Activated effector memory CD4-positive, alpha-beta T cell treated with Interleukin-2 at 50 U/mL for 16 hours (primary cell): ENCODE measurements around the gene IQGAP2.

Source experiments
- DNase-seq: peaks from one replicate; pipeline ENCODE4 v3.0.0-alpha.2; 2020

The IQGAP2 gene

DNA sequence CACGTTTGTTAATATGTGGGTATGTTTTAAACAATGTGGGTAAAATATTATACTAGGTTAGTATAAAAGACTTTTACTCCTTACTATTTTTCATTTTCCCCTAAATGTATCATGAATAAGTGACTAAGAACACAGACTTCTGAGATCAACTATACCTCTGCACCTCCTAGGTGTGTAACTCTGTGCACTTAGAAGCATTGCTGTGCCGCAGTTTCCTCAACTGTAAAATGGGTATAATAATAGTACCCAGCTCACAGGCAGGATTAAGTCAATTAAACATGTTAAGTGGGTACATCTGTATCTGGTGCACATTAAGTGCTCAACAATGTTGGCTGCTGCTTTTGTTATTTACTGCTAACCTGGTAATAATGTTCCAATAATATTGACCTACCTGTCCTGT, 291.2 kb downstream of the IQGAP2 start:
- no peak for DNase-seq

DNA sequence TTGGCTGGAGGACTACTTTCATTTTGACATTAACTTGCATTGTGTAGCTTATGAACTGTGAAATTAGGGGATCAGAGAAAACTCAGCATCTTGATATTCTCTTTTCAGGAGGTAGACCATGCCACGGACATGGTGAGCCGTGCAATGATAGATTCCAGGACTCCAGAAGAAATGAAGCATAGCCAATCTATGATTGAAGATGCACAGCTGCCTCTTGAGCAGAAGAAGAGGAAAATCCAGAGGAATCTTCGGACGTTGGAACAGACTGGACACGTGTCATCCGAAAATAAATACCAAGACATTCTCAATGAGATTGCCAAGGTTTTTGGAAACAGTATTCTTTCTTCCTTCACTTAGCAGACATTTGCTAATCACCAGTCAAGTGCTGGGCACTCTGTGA, 292.3 kb downstream of the IQGAP2 start:
- DNase-seq, result no peak

DNA sequence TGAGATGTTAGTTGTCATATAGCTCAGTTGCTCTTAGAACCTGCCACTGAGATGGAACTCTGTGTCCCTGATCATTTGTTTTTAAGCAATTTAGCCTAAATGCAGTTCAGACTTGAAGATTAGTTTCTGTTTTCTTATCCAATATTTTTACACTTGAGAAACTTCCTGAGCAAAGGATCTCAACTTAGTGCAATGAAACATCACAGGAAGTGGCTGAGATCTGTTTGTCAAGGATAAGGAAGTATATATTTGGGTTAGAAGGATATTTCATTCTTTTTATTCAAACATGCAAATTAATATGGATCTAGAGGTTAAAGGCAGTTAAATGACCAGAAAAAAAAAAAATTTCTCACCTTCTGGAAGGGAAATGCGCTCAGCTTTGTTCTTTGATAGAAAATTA, 293.2 kb downstream of the IQGAP2 start:
- no peak for DNase-seq

DNA sequence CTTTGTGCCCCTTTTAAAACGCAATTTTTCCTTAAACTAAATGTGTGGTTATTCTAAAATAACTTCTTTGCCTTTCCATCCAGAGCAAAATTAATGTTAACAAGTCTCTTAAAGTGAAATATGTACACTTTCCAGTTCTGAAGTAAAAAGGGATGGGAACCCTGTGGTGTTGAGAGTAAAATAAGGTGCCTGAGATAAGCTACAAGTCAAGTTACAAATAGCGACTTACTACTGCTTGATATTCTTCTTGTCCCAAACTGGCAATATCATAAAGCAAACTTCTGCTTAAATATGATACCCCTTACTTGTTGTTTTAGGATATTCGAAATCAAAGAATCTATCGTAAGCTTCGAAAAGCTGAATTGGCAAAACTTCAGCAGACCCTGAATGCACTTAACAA, 294.6 kb downstream of the IQGAP2 start:
- DNase-seq, result no peak

DNA sequence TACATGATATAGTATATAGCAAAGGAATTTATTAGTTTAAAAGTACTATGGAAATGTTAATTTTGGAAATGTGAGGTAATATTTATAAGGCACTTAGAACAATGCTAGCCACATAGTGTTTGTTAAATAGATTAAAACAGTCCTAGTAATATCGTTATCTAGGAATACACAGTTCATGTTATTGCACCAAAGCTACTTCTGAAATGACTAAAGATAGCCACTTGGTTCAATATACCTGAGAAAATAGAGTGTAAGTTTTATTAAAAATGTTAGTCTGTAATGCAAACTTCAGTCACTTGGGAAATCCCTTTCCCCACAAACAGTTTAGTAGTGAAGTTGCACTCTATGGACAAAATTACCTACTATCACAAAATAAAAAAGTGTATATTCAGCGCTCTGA, 297.5 kb downstream of the IQGAP2 start:
- DNase-seq, result no peak

DNA sequence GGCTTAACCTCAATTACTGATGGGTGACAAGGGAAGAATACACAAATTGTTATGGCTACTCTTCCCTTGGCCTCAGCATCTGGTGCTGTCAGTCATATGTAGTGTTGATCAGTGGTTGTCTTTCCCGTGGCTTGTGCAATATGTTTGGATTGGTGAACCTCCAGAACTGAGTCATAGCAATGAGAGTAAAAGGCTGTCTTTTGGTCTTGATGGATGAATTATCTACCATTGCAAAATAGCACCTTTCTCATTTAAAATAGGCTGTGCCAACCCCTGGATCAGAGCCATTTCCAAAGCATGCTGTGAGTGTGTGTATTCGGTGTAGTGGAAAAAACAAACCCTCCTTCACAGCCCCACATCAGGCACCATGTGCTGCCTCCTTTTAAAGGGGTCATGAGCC, 298.2 kb downstream of the IQGAP2 start:
- no peak for DNase-seq

DNA sequence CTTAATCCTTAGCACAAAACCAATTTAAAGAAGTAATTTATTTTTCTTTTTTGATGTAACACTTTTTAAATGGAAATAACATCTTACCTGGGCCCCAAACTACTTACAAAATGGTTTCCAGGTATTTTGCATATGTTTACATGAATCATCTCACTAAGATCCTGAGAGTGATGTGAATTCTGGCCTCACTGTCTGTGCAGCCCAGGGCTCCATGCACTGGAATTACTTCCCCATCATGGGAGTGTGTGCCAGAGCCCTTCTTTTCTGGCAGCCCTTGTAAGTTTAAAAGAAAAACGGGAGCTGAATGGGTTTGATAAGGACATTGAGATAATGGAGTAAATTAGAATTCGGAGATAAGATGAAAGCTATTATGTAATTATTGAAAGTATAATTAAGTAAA, 300.6 kb downstream of the IQGAP2 start:
- no peak for DNase-seq

DNA sequence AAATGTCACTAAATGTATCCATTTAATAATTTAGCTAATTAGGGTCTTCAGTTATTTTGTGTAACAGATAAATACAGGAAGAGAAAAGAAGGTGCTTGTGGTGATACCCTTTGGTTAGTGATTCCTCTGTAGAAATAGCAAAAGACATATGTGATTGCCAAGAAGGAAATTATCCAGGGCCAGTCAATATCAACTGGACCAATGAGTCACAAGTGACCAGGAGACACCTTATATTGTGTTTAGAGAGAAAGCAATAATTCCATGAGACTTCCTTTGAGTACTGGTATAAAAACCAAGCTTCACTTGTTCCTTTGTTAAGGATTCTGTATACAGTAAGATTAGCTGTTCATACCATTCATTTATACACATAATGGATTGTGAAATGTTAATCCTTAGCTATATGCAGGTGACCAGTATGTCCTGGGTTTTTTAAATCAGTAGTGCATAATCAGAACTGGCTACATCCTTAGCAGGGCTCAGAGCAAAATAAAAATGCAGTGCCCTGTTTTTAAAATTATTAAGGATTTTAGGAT, 301.1 kb downstream of the IQGAP2 start:
- DNase-seq, result no peak

DNA sequence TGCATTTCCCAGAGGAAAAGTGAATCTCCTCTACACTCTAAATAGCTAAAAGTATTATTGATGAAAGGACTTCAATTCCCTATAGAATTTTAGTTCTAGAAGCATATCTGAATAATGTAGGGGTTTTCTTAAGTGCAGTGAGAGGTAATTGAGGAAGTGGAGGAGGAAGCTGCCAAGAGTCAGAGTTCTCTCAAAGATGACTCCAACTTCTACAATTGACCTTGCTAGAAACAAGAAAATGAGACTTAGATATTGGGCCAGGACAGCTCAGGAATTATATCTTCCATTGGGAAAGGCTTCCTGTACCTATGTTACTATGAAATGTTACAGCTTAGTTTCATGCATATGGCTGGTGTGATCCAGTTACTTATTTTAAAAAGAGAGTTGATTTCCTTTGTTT, 302.5 kb downstream of the IQGAP2 start:
- DNase-seq, result no peak

DNA sequence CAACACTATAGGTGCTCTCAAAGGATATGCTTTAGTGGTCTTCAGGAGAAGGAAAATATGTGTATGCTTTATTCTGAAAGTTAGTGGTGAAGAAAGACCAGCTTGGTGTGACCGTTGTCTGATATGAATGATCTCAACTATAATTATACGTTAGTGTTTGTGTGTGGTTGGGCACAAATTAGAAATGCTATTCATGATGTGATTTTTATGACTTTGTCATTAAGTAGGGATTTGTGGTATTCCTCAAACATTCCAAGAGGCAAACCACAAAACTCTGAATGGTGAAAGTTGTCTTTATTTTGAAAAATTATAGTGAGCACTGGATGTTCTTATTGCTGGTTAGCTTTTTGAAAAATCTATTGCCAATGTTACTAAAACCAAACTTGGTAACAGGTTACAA, 306.7 kb downstream of the IQGAP2 start:
- DNase-seq, result no peak

DNA sequence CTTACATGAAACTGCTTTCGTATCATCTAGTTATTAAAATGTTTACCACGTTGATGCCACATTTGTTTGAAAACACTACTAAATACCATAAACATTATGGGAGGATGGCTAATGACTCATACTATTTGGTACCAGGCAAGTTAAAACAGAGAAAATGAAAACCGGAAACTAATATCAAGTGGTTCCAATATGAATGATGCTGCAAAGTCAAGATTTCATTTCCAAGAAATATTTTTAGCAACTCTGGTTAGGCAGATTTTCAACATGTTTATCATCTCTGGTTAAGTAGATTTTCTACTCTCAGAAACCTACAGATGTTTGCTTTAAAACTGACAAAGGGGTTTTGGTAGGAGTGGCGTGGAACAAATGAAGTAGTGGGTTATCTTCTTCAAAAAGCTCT, 307.9 kb downstream of the IQGAP2 start:
- DNase-seq, result no peak

DNA sequence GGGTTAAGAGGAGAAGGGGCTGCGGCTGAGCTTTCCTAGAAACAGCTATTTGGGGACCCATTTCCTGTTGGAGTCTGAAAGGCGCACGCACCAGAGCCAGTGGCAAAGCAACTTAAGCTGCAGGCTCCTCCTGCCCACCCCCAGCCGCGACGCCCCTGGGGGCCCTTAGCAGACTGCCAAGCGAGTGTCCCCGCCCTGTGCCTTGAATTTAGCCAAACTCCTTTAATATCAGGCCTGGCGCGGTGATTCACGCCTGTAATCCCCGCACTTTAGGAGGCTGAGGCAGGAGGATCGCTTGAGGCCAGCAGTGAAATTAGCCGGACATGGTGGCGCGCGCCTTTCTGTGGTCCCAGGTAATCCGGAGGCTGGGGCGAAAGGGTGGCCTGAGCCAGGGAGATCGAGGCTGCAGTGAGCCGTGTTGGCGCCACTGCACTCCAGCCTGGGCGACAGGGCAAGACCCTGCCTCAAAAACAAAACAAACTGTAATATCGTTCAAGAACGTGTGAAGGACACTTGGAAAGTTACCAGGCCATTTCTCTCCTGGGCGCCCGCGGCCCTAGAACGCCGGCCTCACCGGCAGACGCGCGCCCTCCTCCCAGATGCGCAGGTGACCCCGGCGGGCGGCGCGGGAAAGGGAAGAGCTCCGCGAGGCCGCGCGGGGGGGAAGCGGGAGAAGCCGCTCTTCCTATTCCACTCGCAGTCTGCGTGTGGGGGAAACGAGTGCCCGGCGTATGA, 311.8 kb downstream of the IQGAP2 start:
- DNase-seq, result peak; percentile 8

DNA sequence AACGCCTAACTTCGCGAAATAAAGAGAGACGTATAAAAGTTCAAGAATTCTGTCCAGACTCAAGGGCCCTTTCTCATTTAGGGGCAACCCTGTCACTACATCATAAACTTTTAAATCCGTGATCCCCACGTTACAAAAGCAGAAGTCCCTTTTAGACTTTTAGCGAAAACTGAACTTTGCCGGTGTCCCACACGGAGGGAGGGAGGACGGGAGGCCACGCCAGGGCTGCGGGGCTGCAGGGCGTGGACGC, 312.3 kb downstream of the IQGAP2 start:
- DNase-seq, result no peak

DNA sequence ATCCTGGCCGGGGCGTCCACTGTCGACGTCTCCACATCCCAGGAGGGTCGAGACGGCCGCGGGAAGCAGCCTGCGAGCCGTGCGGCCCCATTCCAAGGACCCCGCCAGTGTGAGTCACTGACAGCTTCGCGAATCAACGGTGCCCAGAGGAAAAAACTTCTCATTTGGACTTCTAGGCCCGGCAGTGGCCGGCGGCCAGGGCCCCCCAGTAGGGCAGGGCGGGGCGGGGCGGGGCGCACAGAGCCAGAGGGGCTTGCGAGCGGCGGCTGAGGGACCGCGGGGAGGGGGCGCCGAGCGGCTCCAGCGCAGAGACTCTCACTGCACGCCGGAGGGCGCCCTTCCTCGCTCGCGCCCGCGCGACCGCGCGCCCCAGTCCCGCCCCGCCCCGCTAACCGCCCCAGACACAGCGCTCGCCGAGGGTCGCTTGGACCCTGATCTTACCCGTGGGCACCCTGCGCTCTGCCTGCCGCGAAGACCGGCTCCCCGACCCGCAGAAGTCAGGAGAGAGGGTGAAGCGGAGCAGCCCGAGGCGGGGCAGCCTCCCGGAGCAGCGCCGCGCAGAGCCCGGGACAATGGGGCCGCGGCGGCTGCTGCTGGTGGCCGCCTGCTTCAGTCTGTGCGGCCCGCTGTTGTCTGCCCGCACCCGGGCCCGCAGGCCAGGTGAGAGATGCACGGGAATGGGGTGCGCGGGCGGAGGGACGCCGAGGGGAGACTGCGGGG, 312.8 kb downstream of the IQGAP2 start, which contains the start of gene F2R:
Gene F2R (plus strand): TSS at position 391 of the 720 bp plus-strand sequence. CDS start 182 bp downstream, at position 573.
- DNase-seq, result peak; percentile 54

DNA sequence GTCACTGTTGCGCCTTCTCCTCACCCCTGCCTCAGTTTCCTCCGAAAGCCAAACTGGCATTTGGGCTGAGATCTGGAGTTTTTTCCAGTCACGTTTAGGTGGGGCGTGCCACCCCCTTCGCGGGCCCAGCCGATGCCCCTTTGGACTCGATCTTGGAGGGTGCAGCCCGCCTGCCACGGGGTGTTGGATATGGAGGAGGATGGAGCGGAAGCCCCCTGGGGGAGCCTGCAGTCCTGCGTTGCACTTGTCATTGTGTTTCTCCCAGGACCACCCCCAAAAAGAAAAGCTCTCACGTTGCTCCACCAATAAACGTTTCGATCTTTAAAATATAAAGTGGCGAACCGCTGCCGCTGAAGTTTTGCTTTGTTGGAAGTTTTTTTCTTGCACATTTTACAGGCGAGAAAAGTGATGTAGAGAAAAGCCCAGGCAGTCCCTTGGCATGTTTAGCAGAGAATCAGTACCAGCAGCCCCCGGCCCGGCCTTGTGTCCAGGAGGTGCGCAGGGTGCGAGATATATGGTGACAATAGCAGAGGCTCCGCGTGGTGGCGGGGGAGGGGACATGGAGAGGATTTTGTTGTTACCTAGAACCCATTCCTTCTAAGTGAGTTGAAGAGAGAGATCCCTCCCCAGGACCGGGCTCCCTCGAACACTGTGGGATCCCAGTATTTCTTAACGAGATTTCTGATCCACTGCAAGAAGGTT, 313.5 kb downstream of the IQGAP2 start:
- no peak for DNase-seq

DNA sequence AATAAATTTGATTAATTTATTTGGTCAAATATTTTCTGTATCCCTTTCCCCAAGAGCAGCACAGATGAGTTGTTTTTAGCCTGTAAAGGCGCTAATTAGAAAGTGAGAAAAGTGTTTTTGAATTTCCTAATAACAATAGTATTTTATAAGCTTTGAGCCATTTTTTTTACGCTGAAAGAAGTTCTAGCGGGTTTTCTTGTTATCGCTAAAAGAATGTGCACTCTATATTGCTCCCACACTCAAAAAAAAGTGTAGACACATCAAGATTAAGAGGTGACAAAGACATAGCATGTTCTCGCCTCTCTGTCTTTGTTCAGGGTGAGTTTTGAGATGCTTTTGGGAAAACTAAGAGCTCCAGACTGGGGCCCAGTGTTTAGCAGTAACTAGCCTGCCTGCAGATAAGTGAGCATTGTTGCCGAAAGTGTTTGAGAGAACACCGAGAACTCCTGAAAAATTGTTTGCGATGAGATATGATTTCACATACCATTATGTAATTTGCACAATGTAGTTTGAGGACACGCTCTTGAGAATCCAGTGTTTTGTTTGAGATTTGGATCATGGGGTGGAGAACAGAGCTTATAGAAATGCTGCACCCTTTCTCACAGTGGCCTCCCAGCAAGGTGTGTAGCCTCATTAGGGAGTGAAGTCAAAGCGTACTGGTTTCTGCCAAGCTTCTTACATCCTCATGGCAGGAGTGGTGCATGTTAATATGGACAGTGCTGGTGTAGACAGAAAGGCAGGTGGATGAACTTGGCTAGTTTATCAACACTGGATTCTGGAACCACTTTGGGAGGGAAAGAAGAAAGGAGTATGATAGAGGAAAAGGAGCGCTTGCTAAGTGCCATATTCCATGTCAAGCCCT, 314.4 kb downstream of the IQGAP2 start:
- DNase-seq, result no peak

DNA sequence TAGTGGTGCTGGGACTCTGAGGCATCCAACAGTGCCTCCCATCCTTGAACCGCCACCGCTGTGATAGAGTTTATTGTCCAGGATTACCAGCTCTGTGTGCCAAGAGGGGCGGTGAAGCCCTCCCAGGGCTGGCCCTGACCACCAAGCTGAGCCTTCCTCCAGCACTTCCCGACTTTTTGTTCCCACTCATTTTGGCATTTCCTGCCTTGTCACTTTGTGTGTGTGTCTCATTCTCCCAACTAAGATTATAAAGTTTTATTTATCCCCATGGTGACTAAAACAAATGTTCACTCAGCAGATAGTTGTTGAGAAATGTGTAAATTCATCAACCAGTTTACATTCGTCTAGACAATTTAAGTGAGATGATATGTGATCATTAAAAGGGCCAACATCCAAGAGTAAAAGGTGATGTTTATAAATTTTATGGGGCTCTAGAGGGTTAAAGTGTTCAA, 315.3 kb downstream of the IQGAP2 start:
- no peak for DNase-seq

DNA sequence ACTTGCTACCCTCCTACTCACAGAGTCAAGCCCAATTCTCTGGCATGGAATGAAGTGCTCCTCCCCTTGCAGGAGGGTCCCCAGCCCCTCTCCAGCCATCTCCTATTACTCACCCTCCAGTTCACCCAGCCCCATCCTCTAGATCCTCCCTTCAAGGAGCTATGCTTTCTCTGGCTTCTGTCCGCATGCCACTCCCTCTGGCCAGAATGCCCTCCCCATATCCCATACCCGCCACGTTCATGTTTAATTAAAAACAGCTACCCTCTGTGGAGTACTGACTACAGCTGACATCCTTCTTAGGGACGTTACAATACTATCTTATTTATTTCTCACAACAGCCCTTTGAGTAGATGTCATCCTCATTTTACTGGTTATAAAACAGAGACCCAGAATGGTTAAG, 315.8 kb downstream of the IQGAP2 start:
- DNase-seq, result no peak

DNA sequence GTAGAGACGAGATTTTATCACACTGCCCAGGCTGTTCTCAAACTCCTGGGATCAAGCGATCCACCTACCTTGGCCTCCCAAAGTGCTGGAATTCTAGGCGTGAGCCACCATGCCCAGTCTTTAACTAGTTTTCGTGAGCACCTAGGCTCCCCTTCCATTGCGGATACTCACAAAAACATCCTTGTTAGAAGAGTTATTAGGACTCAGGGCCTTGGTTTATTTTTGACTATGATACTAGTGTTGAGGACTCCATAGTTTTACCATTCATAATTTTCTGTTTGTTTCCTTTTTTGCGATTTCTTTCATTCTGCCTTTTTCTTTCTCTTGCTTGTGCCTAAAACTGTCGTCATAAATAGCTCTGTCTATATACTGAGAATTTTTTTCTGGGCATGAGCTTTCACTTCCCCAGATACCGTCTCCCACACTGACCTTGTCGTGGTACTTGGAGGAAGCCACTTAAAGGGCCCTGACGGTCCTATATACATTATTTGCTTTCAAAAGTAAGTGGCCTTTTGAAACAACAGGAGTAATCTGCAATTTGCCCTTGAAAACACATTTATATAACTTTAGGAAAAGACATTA, 318.0 kb downstream of the IQGAP2 start:
- DNase-seq, result no peak

DNA sequence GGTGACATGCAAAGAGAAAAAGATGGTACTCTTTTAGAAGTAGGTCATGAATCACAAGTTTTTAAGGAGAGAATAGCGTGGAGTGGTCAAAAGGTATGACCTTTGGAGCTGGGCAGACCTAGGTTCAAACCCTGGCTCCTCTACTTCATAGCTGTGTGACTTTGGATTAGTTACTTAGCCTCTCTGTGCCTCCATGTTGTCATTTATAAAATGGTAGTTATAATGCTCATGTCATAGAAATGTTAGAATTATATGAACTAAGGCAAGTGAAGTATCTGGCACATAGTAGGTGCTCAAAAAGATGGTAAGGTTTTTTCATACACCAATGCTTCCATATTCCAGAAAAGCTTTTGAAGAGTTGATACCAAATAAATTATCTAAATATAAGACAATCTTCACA, 320.2 kb downstream of the IQGAP2 start:
- no peak for DNase-seq

DNA sequence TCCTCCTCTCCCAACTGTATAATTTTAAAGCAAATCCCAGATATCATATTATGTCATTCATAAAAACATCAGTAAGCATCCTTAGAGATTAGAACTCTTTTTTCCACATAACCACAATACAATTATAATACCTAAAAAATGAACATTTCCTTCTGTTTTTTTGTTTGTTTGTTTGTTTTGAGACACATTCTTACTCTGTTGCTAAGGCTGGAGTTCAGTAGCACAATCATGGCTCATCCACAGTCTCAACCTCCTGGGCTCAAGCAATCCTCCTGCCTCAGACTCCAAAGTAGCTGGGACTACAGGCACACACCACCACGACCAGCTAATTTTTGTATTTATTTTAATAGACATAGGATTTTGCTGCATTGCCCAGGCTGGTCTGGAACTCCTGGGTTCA, 320.8 kb downstream of the IQGAP2 start:
- no peak for DNase-seq

DNA sequence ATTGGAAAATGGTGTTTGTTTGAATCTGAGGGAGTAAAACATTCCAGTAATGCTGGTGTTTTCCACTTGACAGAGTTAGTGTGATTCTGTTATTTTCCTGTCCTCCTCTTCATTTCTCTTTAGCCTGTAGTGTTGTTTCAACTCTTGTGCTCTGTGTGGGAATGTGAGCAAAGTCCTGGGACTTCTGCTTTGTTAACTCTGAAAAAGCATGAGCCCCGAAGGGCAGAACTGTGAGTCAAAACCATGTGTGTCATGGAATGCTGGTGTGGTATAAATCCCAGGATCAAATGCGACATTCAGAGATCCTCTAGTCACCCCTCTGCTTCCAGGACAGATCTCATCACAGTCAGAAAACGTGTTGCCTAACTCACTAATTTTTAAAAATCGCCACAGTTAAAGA, 321.8 kb downstream of the IQGAP2 start:
- DNase-seq, result no peak

DNA sequence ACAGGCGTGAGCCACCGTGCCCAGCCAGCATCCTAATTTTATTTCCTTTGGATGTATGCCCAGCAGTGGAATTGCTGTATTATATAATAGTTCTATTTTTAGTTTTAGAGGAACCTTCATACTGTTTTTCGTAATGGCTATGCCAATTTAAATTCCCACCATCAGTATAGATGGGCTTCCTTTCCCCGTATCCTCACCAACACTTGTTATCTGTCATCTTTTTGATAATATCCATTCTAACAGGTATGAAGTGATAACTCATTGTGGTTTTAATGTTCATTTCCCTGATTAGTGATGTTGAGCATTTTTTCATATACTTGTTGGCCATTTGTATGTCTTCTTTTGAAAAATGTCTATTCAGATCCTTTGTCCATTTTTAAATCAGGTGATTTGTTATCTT, 325.9 kb downstream of the IQGAP2 start:
- DNase-seq, result no peak
